HG03139 (cell line): ENCODE data around the gene SPATA13.

Source experiments
- ATAC-seq: cut with Tn5 transposase; IDR thresholded peaks from one replicate; pipeline ENCODE4 v1.9.1; 2021; ENCODE audit not compliant: unreplicated experiment

Gene SPATA13

DNA sequence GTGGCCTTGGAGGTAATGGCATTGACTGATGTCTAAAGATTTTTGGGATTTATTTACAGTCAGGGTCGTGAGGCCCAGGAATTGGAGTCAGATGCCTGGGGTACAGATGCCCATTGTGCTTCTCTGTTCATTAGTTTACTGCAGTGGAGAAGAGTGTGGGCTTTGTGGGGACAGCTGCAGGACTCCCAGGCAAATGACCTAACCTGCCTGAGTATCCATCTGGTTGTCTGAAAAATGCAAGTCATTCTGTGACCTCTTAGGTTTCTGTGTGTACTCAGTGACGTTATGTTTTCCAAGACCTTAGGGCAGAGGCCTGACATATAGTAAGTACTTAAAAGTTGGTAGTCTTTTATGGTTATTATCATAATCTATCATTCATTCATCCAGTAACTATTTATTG is 60.5 kb downstream of the SPATA13 start:
- no peak for ATAC-seq

DNA sequence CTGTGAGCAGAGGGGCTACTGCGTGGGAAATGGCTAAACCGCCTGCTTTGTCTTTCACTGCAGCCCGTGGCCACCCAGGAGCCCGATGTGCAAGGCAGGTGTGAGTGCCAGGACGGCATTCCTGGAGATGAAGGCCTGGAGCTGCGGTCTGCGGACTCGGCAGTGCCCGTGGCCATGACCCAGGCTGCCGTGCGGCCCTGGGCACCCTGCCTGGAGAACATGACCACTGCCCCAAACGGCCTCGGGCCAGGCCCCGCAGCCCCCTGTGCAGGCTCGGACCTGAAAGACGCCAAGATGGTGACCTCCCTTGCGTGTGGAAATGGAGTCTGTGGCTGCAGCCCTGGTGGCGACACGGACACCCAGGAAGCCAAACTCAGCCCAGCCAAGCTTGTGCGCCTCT is 62.2 kb downstream of the SPATA13 start:
- ATAC-seq = no peak

DNA sequence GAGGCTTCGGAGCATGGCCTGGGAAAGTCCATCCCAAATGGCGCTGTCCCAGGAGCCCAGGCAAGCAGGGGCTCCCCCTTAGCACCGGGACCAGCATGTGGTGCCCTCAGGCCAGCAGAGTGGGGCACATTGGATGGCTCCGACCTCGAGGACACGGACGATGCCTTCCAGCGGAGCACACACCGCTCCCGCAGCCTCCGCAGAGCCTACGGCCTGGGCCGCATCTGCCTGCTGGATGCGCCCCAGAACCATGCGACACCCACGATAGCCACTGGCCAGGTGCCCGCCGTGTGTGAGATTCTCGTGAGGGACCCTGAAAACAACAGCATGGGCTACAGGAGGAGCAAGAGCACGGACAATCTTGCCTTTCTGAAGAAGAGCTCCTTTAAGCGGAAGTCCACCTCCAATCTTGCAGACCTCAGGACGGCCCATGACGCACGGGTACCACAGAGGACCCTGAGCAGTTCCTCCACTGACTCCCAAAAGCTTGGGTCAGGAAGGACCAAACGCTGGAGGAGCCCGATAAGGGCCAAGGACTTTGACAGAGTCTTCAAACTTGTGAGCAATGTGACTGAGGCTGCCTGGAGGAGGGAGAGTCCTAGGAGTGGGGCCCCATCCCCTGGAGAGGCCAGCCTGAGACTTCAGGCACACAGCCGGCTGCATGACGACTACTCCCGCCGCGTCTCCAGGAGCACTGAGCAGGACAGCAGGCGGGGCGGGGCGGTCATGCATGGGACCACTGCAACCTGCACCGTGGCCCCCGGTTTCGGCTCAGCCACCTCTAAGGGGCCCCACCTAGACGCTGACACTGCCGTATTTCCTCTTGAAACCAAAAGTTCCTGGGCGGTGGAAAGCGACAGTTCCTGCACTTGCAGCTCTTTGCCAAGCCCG is 63.1 kb downstream of the SPATA13 start:
- no peak for ATAC-seq

DNA sequence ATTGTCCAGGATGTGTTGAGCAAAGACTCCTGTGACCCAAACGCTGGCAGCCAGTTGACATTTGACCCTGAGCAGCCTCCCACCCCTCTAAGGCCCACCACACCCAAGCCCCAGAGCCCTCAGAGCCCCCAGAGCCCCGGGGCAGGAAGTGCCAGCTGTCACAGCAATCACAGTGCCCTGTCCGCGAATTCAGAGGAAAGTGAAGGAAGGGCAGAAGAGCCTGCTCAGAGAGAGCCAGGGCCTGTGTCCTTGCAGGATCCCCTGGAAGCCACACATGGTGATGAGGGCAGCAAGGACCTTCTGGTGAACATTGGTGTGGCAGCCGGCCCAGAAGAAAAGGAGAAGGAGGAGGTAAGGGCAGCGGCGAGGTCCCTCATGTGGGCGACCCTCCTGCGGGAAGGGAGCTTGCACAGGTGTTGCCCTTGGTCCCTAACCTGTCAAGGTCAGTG is 63.7 kb downstream of the SPATA13 start:
- ATAC-seq = no peak

DNA sequence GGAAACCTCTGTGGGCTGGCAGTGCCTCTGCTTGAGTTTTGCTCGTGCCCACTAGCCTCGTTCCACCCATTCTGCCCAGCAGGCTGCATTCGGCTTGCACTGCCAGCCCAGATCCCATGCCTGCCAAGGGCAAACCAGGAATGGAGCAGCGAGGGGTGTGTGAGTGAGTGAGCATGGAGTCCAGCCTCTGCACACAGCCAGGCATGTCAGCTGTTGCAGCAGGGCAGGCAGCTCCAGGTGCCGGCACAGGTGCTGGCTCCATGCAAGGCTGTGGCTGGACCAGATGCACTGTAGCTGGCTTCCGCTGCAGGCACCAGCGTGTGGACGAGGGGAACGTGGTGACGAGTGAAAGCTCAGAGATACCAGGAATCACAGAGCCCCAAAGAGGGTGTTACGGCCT is 64.5 kb downstream of the SPATA13 start:
- ATAC-seq = no peak

DNA sequence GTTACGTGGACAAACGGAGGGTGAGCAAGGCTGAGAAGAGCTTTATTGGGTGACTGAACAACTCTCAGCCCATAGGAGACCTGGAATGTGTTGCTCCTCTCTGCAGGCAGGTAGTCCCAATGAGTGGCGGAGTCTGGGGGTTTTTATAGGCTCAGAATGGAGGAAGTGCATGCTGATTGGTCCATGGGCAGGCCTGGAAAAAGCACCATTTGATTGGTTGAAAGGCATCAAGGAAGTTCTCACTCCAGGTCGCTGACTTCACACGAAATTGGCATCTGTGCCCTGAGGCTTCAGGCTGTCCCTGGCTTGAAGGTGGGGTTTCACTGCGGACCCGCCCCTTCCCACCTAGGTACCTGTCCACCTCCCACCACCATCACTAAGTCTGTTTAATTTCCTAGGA is 65.4 kb downstream of the SPATA13 start:
- ATAC-seq = no peak

DNA sequence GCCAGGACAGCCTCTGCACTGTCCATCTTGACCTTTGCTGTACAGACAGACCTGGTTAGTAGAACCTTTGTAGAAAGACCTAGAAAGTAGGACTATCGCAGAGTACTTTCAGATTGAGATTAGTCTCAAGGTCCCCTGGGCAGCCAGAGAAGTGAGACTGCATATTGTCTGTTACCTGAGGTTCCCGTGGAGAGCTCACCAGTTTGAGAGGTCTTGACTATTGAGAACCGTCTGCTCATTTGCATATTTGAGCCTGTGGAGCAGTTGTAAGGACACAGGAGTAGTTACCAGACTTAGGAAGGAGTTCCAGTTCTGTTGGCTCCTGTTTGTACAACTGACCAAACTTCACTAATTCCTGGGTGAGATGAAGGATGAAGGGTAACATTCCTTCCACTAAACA is 66.2 kb downstream of the SPATA13 start:
- ATAC-seq = no peak

DNA sequence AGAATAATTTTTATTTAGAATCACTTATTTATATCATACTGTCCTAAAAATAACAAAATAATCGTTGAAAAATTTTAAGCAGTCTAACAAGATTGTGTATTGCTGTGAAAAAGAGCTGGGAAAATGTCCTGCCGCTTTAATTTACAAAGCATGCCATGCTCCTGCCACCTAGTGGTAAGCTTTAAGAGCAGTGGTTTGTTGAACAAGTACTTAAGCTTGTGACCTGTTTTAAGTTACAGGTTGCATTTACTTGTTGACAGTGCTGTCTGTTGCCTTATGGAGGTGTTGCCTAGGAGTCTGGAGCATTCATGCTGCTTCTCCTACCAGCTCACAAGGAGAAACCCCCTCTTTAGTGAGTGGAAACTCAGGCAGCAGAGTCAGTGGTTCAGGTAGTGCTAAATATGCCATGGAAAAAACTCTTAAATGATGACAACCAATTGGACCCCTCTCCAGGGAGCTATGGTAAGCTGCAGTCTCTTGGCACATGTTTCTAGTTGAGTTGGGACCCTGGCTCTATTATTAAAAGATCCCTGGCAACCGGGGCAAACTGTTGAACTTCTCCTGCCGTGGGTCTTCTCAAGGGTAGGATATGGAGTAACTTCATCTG is 68.4 kb downstream of the SPATA13 start:
- no peak for ATAC-seq

DNA sequence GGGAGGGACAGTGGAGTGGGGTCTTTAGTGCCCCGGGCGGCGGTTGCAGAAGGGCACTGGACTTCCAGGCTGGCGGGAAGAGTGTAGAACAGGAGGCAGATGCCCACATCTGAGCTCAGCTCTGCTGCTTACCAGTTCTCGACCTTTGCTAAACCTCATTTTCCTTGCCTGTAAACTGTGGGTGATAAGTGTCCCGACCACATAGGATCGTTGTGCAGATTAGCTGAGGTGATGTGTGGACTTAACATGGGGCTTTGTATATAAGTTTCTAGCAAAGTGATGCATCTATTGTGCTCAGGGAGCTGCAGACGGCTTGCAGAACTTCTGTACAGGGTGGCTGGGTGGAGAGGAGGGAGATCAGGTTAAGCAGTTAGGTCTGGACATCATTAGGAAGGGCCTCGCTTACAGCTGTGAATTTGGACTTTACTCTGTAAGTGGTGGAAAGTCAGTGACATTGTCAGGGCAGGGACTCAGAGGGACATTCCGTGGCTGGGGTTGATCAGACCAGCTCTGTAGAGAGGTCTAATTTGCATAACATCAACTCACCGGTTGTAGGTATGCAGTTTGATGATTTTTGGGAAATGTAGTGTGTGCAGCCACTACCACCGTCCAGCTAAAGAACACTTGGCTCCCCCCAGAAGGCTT is 70.0 kb downstream of the SPATA13 start:
- no peak for ATAC-seq

DNA sequence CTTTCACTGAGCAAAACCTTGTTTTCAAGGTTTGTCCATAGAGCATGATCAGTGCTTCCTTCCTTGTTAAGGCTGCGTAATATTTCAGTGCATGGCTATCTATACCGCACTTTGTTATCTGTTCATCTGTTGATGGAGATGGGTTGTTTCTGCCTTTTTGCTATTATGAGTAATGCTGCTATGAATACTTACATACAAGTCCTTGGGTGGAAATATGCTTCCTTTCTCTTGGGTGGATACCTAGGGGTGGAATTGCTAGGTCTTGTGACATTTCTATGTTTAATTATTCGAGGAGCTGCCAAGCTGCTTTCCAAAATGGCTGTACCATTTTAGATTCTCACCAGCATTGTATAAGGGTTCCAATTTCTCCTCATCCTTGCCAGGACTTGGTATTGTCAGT is 70.9 kb downstream of the SPATA13 start:
- no peak for ATAC-seq

DNA sequence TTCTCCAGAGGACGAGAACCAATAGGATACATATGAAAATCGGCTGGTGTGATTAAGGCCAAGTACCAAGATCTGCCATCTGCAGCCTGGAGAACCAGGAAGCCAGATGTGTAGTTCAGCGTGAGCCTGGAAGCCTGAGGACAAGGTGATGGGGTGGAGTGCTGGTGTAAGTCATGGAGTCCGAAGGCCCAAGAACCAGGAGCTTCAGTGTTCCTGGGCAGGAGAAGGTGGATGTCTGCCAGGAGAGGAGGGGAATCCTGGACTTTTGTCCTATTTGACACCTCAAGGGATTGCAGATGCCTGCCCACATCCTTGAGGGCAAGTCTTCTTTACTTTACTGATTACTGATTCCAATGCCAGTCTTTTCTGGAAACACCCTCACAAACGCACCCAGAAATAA is 71.5 kb downstream of the SPATA13 start:
- no peak for ATAC-seq

DNA sequence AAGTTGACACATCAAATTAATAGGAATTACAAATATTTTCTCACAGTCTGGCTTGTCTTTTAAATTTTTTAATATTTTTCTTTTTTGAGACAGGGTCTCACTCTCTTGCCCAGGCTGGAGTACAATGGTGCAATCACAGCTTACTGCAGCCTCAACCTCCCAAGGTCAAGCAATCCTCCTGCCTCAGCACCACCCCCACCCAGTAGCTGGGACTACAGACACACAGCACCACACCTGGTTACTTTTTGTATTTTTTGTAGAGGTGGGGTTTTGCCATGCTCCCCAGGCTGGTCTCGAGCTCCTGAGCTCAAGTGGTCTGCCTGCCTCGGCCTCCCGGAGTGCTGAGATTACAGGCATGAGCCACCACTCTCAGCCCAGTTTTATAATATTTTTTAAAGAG is 72.0 kb downstream of the SPATA13 start:
- ATAC-seq = no peak

DNA sequence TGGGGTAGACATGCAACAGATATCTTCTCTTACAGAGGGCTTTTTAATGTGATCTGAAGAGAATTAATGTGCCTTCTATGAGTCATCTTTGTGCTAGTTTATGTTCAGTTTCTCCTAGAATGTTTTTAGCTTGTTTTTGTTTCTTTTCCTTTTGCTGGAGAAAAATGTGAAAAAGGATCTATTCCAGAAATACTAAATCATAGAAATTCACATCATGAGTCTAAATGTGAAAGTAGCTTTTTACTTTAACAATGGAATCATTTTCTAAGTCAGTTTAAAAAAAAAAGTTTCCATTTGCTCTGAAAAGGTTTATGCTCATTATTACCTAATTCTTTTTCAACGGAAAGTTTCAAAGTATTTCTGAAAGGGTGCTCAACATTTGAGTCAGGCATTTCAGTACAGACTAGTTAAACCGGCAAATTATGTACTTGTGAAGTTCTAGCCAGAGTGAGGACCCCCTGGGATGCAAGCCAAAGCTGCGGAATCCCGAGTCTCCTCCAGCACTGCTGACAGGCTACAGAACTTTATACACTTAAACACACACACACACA is 72.9 kb downstream of the SPATA13 start:
- ATAC-seq = no peak

DNA sequence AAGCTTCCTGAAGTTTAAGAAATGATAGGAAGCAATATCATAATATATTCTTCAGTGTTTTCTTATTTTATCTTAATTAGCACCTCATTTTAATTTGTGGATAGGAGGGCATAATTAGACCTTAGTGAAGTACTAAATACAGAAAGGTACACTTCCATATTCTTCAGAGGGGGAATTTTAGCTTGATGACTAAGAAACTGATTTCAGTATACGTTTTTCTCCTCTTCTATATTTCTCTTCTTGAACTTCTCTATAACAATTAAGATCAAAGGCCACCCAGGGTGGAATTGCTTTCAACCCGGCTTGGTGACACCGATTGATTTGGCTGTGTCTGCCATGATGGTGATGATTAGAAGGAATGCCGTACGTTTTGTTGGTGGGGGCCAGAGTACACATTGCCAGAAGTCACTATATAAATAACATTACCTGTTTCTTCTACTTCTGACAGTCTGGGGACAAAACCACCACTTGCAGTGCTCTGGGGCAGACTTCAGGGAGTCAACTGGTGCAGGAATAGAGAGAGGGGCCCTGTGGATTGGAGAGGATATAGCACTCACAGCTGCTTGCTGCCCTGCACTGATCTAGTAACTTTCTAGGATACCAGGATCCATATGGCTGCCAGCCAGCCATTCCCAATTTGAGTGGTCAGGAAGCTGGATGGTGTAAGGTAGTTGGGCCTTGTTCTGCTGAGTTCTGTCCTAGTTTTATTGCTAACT is 73.8 kb downstream of the SPATA13 start:
- no peak for ATAC-seq

DNA sequence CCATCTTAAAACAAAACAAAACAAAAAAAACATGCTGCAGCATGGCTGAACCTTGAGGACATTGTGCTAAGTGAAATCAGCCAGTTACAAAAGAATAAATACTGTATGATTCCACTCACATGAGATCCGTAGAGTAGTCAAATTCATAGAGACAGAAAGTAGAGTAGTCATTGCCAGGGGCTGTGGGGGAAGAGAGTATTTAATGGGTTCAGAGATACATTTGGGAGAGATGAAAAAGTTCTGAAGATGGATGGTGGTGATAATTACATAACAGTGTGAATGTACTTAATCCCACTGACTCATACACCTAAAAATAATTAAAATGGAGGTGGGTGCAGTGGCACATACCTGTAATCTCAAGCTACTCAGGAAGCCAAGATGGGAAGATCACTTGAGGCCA is 76.8 kb downstream of the SPATA13 start:
- ATAC-seq = no peak

DNA sequence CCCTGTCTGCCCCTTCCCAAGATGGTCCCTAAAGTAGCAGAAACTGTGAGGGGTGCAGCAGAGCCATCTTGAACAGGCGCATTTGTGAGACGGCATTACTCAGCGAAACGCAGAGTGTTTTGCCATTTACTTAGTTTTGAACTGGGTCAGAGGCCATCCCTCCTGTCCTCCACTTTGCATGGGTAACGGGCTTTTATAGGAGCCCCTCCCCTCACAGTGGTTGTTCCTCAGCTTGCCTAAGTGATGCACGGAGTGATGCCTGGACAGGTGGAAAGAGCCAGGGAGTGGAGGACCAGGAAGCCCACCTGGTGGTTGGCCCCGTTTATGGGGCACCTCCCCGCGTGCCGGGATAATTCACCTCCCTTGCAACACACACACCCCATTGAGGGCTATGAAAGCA is 80.8 kb downstream of the SPATA13 start:
- no peak for ATAC-seq

DNA sequence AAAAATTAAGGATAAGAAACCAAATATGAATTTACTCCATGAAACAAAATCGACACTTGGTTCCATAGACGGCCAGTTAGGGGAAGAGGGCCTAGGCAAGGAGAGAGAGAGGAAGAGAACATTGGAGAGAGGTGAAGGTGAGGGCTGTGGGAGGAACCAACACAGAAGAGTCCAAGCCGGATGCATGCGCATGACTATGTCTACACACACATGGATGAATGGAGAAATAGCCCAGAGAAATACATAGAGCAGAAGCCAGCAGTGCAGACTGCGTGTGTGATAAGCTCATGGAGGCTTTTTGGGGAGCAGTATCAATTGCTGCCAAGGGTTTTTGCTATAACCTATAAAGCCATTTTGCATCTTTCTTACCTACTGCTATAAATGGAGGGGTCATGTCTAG is 81.6 kb downstream of the SPATA13 start:
- ATAC-seq = no peak

DNA sequence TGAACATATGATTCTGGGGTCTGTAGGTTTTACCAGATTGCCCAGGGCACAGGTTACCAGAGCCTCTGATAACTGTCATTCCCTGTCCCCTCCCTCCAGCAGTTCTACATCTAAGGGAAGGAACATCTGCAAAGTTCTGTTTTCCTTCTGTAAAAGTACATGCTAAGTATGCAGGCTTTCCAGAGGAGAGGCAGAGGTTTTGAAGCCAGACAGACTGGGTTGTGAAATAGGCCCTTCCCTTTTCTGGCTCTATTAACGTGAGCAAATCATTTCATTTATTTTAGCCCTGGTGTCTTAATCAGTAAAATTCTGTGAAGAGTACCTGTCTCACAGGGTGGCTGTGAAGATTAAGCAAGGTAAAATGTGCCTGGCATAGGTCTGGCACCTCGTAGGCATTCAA is 82.8 kb downstream of the SPATA13 start:
- no peak for ATAC-seq

DNA sequence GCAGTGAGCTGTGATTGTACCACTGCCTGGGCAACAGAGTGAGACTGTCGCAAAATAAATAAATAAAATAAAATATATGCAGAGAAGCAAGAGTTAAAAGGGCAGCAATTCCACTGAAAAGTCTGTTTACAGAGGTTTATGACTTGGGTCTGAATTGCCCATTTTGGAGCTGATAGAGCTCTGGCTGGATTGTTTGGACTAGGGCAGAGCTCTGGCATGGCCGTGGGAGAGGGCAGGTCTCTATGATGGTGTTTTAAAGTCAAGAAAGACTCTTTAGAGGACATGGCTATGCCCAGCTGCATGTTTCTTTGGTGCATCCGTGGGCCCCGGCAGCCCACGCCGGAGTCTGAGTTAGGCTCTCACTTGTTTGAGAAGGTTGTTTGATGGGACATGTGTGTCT is 84.3 kb downstream of the SPATA13 start:
- no peak for ATAC-seq

DNA sequence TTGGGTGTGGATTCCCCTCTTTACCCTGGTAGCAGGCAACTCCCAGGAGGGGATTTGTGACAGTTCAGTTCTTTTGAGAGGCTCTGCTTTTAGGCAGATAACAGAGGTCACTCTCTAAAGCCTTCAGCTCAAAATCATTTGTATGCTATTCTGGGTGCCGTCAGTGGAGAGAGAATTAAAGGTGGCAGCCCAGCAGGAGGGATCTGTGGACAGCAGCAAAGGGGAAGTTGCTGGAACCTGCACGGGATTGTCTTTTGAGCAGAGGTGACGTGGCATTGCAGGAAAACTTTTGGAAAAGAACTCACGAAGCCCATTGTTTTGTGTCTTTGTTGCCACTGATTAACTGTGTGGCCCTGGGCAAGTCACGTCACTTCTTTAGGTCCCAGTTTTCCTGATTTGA is 86.5 kb downstream of the SPATA13 start:
- no peak for ATAC-seq

DNA sequence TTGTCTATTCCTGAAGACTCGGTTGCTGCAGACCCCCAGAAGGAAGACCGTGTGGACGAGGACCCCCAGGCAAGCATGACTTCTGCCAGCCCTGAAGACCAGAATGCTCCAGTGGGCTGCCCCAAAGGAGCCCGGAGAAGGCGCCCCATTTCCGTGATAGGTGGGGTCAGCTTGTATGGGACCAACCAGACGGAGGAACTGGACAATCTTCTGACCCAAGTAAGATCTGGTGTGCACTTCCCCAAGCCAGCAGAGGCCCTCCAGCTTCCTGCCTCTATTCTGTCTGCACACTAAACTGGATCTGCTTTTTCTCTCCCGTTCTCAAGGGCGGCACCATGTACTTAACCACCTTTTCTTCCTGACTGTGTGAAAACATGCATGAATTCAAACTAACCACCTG is 89.1 kb downstream of the SPATA13 start:
- no peak for ATAC-seq
